Smooth muscle cell (in vitro differentiated cells): ENCODE measurements around the gene SELPLG. TPM values are rescaled to one million over a fixed set of nuclear protein-coding genes. Genes with fewer than 3 reads are reported as not detected.

Experiments
- DNase-seq: peaks from one replicate; lab custom pipeline; 2025; ENCODE audit not compliant: unreplicated experiment; lab: John Stamatoyannopoulos, UW
- H2AFZ ChIP-seq: fragments of 200-600 bp; sonication (generic); 2 replicates; pipeline ENCODE4 v1.6.0; 2016; ENCODE audit warnings: antibody characterized with exemption, low read depth, mild to moderate bottlenecking
- H3F3A ChIP-seq: fragments of 200-600 bp; sonication (generic); 2 replicates; pipeline ENCODE4 v1.6.0; 2017; ENCODE audit warnings: antibody characterized with exemption, low read depth
- H3K27ac ChIP-seq: fragments of 200-600 bp; sonication (generic); 2 replicates; pipeline ENCODE4 v1.5.1; 2016; ENCODE audit warnings: low read depth, mild to moderate bottlenecking
- H3K27me3 ChIP-seq: fragments of 200-600 bp; sonication (generic); 2 replicates; pipeline ENCODE4 v1.6.1; 2016; ENCODE audit warnings: low read depth, mild to moderate bottlenecking
- H3K36me3 ChIP-seq: fragments of 200-600 bp; sonication (generic); 2 replicates; pipeline ENCODE4 v1.5.1; 2016; ENCODE audit warnings: low read depth
- H3K4me1 ChIP-seq: fragments of 200-600 bp; sonication (generic); 2 replicates; pipeline ENCODE4 v1.5.1; 2016; ENCODE audit warnings: low read depth
- H3K4me2 ChIP-seq: fragments of 200-600 bp; sonication (generic); 2 replicates; pipeline ENCODE4 v1.6.0; 2016; ENCODE audit warnings: mild to moderate bottlenecking
- H3K4me3 ChIP-seq: fragments of 200-600 bp; sonication (generic); 2 replicates; pipeline ENCODE4 v1.5.1; 2016; ENCODE audit warnings: mild to moderate bottlenecking
- H3K79me2 ChIP-seq: fragments of 200-600 bp; sonication (generic); 2 replicates; pipeline ENCODE4 v1.6.0; 2016; ENCODE audit warnings: low read depth, mild to moderate bottlenecking
- H3K9ac ChIP-seq: fragments of 200-600 bp; sonication (generic); 2 replicates; pipeline ENCODE4 v1.6.0; 2016; ENCODE audit warnings: low read depth
- H3K9me3 ChIP-seq: fragments of 200-600 bp; sonication (generic); replicated peaks from 2 replicates; pipeline ENCODE4 v1.5.1; 2016; ENCODE audit warnings: low read depth
- H4K20me1 ChIP-seq: fragments of 200-600 bp; sonication (generic); 2 replicates; pipeline ENCODE4 v1.6.0; 2016; ENCODE audit warnings: low read depth
- WGBS: methylation state at CpG from one replicate; pipeline ENCODE4 v1.1.7; 2016; ENCODE audit warnings: low lambda C conversion rate; 5-methylcytosine and 5-hydroxymethylcytosine counted together
- polyA plus RNA-seq: library from polyadenylated mRNA; unstranded; fragments of >200 nt; fragmentation: Nextera tagmentation; extraction: Ambion mirVana; gene quantifications from 2 replicates; pipeline ENCODE4 v1.2.1, GENCODE V29; 2016
- total RNA-seq: library from RNA; depleted of rRNA; stranded (reverse); fragments of >200 nt; gene quantifications from 2 replicates; pipeline ENCODE4 v1.2.3, GENCODE V29; 2014
- TF ChIP-seq, protein P1 (sequence below): fragments of 200-600 bp; sonication (generic); IDR thresholded peaks from 2 replicates; pipeline ENCODE4 v1.5.1; 2017; ENCODE audit warnings: borderline replicate concordance, mild to moderate bottlenecking, antibody characterized with exemption; ENCODE audit not compliant: insufficient read depth, poor library complexity, severe bottlenecking

The SELPLG gene
- total and polyA plus RNA-seq, 2 experiments from 2014 or later = 0.09 to 2.0 TPM

DNA sequence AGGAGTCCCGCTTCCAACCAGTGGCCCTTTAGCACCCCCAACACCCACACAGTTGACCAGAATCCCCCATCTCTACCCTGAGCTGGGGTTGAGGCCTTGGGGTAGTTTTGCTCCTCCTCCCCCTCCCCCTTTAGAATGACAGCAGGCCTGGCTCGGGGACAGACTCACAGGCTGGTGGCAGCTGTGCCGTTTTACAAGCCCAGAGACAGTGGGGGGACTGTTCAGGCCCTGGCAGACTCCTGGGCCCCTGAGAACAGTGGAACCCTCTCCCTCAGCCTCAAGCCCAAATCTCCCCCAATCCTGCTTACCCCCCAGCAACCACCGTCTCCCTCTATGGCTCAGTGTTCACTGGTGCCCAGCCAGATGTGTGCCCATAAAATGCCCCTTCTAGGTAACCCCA, 45.9 kb downstream of the SELPLG start:
- Histone ChIP-seq H3K4me2 (no peak overlapping the region), H3F3A (peaks cover 13% of the 10 kb centered on the region), H3K4me3 (no peak overlapping the region), H4K20me1 (no peaks in the 10 kb centered on the region), H2AFZ (no peak overlapping the region), H3K79me2 (no peaks in the 10 kb centered on the region), H3K36me3 (no peaks in the 10 kb centered on the region), H3K9ac (no peak overlapping the region), H3K9me3 (no peaks in the 10 kb centered on the region), H3K27ac (no peak overlapping the region), H3K4me1 (peaks cover 29% of the 10 kb centered on the region), H3K27me3 (no peaks in the 10 kb centered on the region)
- TF ChIP-seq, protein P1, sequence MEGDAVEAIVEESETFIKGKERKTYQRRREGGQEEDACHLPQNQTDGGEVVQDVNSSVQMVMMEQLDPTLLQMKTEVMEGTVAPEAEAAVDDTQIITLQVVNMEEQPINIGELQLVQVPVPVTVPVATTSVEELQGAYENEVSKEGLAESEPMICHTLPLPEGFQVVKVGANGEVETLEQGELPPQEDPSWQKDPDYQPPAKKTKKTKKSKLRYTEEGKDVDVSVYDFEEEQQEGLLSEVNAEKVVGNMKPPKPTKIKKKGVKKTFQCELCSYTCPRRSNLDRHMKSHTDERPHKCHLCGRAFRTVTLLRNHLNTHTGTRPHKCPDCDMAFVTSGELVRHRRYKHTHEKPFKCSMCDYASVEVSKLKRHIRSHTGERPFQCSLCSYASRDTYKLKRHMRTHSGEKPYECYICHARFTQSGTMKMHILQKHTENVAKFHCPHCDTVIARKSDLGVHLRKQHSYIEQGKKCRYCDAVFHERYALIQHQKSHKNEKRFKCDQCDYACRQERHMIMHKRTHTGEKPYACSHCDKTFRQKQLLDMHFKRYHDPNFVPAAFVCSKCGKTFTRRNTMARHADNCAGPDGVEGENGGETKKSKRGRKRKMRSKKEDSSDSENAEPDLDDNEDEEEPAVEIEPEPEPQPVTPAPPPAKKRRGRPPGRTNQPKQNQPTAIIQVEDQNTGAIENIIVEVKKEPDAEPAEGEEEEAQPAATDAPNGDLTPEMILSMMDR = no peak
- 64% methylated on average over 4 of the region's 4 CpGs for WGBS
- no peak for DNase-seq

DNA sequence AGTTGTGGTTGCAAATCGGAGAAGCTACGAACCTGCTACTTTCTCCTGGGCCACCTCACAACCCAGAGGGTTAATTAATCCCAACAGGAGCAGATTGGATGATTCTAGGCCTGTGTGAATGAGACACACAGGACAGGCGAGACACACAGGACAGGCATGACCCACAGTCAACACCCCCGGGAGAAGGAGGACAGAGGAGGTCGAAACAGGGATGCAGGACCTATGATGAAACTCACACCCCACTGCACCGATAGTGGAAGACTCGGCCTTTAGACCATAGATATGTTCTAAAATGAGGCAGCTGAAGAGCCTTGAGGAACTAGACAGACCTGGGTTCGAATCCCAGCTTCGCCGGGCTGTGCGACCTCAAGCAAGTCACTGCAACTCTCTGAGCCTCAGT, 47.4 kb downstream of the SELPLG start:
- no peaks in the 10 kb centered on the region for H3K9me3 ChIP-seq
- H3K79me2 ChIP-seq = no peaks in the 10 kb centered on the region
- H2AFZ ChIP-seq = no peak overlapping the region
- H4K20me1 ChIP-seq = no peaks in the 10 kb centered on the region
- H3K36me3 ChIP-seq = no peaks in the 10 kb centered on the region
- no peak overlapping the region for H3K9ac ChIP-seq
- no peaks in the 10 kb centered on the region for H3K27me3 ChIP-seq
- no peak overlapping the region for H3K4me3 ChIP-seq
- no peak overlapping the region for H3K4me2 ChIP-seq
- peaks cover 13% of the 10 kb centered on the region for H3F3A ChIP-seq
- H3K4me1 ChIP-seq = peaks cover 29% of the 10 kb centered on the region
- TF ChIP-seq, protein P1 = no peak
- no peak for DNase-seq
- H3K27ac ChIP-seq = no peak overlapping the region
- 90% methylated on average over 11 of the region's 11 CpGs for WGBS

DNA sequence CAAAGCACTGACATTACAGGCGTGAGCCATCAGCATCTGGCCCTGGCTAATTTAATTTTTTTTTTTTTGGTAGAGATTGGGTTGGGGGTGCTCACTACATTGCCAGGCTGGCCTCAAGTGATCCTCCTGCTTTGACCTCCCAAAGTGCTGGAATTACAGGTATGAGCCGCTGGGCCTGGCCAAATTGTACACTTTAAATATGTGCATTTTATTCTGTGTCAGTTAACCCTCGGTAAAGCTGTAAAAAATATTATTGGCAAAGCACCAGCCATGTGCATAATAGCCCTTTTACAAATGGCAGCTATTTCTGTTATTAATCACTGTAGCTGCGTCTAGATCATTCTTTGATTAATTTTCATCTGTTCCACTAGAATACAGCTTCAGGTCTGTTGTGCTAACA, 47.8 kb downstream of the SELPLG start:
- Histone ChIP-seq H3K27ac (no peak overlapping the region), H3K4me3 (no peak overlapping the region), H3K4me2 (no peak overlapping the region), H3K36me3 (no peaks in the 10 kb centered on the region), H3K9ac (no peak overlapping the region), H3K4me1 (peaks cover 29% of the 10 kb centered on the region), H3F3A (peaks cover 13% of the 10 kb centered on the region), H3K27me3 (no peaks in the 10 kb centered on the region), H3K9me3 (no peaks in the 10 kb centered on the region), H4K20me1 (no peaks in the 10 kb centered on the region), H3K79me2 (no peaks in the 10 kb centered on the region), H2AFZ (no peak overlapping the region)
- no peak for DNase-seq
- 89% methylated on average over 4 of the region's 4 CpGs for WGBS
- TF ChIP-seq, protein P1 = no peak

DNA sequence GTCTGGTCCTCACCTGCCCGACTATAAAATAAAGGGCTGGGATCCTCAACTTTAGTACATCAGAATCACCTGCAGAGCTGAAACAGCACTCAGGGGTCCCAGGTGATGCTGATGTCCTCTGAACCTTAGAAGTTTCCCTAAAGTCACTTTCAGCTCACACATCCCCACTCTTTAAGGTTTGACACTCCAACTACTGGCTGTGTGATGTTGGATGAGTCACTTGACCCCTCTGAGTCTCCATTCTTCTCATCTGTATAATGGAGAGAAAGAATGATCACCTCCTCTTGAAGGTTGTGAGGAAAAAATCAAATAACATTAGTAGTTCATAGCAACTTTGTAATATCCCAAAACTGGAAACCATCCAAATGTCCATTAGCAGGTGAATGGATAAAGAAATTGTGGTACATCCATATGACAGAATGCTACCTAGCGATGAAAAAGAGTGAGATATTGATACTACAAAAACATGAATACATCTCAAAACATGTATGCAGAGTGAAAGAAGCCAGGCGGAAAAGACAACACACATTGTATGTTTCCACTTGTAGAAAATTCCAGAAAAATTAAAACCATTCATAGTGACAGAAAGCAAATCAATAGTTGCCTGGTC, 49.1 kb downstream of the SELPLG start:
- H3K27ac ChIP-seq = peak overlapping the region; percentile 7
- H3K9me3 ChIP-seq = no peaks in the 10 kb centered on the region
- H3K27me3 ChIP-seq = no peaks in the 10 kb centered on the region
- whole genome bisulfite sequencing = 91% methylated on average over 3 of the region's 3 CpGs
- TF ChIP-seq, protein P1 = no peak
- H3K79me2 ChIP-seq = no peaks in the 10 kb centered on the region
- H4K20me1 ChIP-seq = no peaks in the 10 kb centered on the region
- peaks cover 13% of the 10 kb centered on the region for H3F3A ChIP-seq
- no peak for DNase-seq
- H3K4me3 ChIP-seq = no peak overlapping the region
- peak overlapping the region; percentile 35 for H2AFZ ChIP-seq
- no peak overlapping the region for H3K9ac ChIP-seq
- H3K4me2 ChIP-seq = peak overlapping the region; percentile 29
- H3K36me3 ChIP-seq = no peaks in the 10 kb centered on the region
- peaks cover 22% of the 10 kb centered on the region for H3K4me1 ChIP-seq
